RWPE1 (cell line): Measurements from ENCODE around the gene ELOF1.
A peak's percentile ranks its signal among the peaks of the same experiment; 100 is the strongest.

Source experiments
- CTCF ChIA-PET: fragments of 350-600 bp; sonication (Branson Sonifier 250); formaldehyde crosslinking; extraction: SDS; loops from one replicate; lab custom pipeline; 2021; lab: Yijun Ruan, JAX
- POLR2A ChIA-PET: fragments of 400-600 bp; formaldehyde crosslinking; extraction: SDS; loops from one replicate; lab custom pipeline; 2020; ENCODE audit warnings: antibody characterized with exemption; ENCODE audit not compliant: low non-redundant PET; lab: Yijun Ruan, JAX
- DNase-seq: peaks from one replicate; pipeline ENCODE4 v3.0.0; 2012; ENCODE audit warnings: low spot score
- H3K27ac ChIP-seq: fragments of 450-650 bp; 2 replicates; pipeline ENCODE4 v1.5.1; 2017
- CTCF ChIP-seq: fragments of 450-650 bp; conservative IDR thresholded peaks from 2 replicates; pipeline ENCODE4 v1.5.1; 2017; ENCODE audit warnings: low read depth, mild to moderate bottlenecking

ELOF1 gene

GRCh38 chr19:11505504-11506100, 53.4 kb downstream of the ELOF1 start, which contains the start of gene ZNF653:
Gene ZNF653 (minus strand): TSS chr19:11505839. CDS start chr19:11505786, 53 bp downstream.
- ChIA-PET POLR2A (no interaction called here), CTCF (interaction anchor here (0.7 kb wide), 1 partner anchor 42 kb away, joined by 3 read pairs; no protein-coding TSS in a partner anchor)
- no peak for TF ChIP-seq CTCF
- H3K27ac ChIP-seq, result peak within 1 kb of the TSS; percentile 93
- DNase-seq, result peak; percentile 99

- peak overlapping the region; percentile 93 for H3K27ac ChIP-seq
- no peak for TF ChIP-seq CTCF
- peak; percentile 97 for DNase-seq
- POLR2A ChIA-PET, result no interaction called here
- CTCF ChIA-PET, result interaction anchor here (0.7 kb wide), 1 partner anchor 123 kb away, joined by 3 read pairs; no protein-coding TSS in a partner anchor
Measured at GRCh38 chr19:11505032-11505503, 54.0 kb downstream of the ELOF1 start.

- ChIA-PET CTCF (interaction anchor here (0.7 kb wide), 1 partner anchor 123 kb away, joined by 3 read pairs; no protein-coding TSS in a partner anchor), POLR2A (no interaction called here)
- no peak for TF ChIP-seq CTCF
- H3K27ac ChIP-seq, result peak overlapping the region; percentile 93
- DNase-seq, result no peak
Measured at GRCh38 chr19:11504502-11505031, 54.5 kb downstream of the ELOF1 start.
